Measurements from ENCODE around the gene CMTM7. TPM values are rescaled to one million over a fixed set of nuclear protein-coding genes. Genes with fewer than 3 reads are reported as not detected.

The CMTM7 gene
- total RNA-seq, 1 donor from 2014 or later = 2.9 TPM

GRCh38 chr3:32502946-32503286 is 111.3 kb downstream of the CMTM7 start:
- peak overlapping the region; percentile 98 for H3K27ac ChIP-seq (replicated peaks)
- intact Hi-C loops (cut with micrococcal nuclease) = no loop called here
- no peaks in the 10 kb centered on the region for H3K36me3 ChIP-seq
- DNase-seq = no peak
- H3K4me3 ChIP-seq = peak overlapping the region; percentile 98
- H3K27me3 ChIP-seq (ENCODE audit: low read depth) = no peaks in the 10 kb centered on the region
- peaks cover 34% of the 10 kb centered on the region for H3K4me1 ChIP-seq
- TF ChIP-seq CTCF (IDR thresholded peaks at IDR 0.05; ENCODE audit: borderline replicate concordance) = no peak
- no peaks in the 10 kb centered on the region for H3K9me3 ChIP-seq (replicated peaks)

Other genes starting within 250 kb of the CMTM7 start
- 5.7 TPM for gene CMTM8, start 153.2 kb upstream of the CMTM7 start, total RNA-seq
- gene CMTM6, start 111.0 kb downstream of the CMTM7 start, total RNA-seq = 10.9 TPM
- gene DYNC1LI1, start 179.0 kb downstream of the CMTM7 start, total RNA-seq = 53.8 TPM

Data from left ventricle myocardium inferior (tissue), 1 donor.